NCI-H446 treated with DMSO at 0.1 percent for 48 hours (cell line): ENCODE data around the gene DOLPP1.
"Not testable (repeated sequence)": the region's sequence is repeated elsewhere in the genome, so short reads cannot be mapped to it uniquely, and the experiment has no call there.

ENCODE experiments used
- DNase-seq: peaks from one replicate; lab custom pipeline; 2025; lab: John Stamatoyannopoulos, UW

The DOLPP1 gene

GRCh38 chr9:129111528-129112151 lies 30.7 kb downstream of the DOLPP1 start:
- no peak for DNase-seq

- not testable (repeated sequence) for DNase-seq
These were observed 31.6 kb downstream of the DOLPP1 start for GRCh38 chr9:129112526-129112925.

GRCh38 chr9:129113645-129114304 lies 32.9 kb downstream of the DOLPP1 start:
- no peak for DNase-seq

- no peak for DNase-seq
These were observed 37.9 kb downstream of the DOLPP1 start for GRCh38 chr9:129118799-129119198.

- no peak for DNase-seq
These were observed 40.6 kb downstream of the DOLPP1 start for GRCh38 chr9:129121483-129121882.

GRCh38 chr9:129122133-129122532 lies 41.2 kb downstream of the DOLPP1 start:
- DNase-seq, result no peak

GRCh38 chr9:129122976-129123375 lies 42.1 kb downstream of the DOLPP1 start:
- not testable (repeated sequence) for DNase-seq

- DNase-seq, result no peak
These were observed 43.7 kb downstream of the DOLPP1 start for GRCh38 chr9:129124506-129125069.

GRCh38 chr9:129125478-129125877 lies 44.6 kb downstream of the DOLPP1 start:
- no peak for DNase-seq

- no peak for DNase-seq
These were observed 46.1 kb downstream of the DOLPP1 start for GRCh38 chr9:129126749-129127618.

GRCh38 chr9:129128689-129129088 lies 47.8 kb downstream of the DOLPP1 start:
- DNase-seq, result no peak

- not testable (repeated sequence) for DNase-seq
These were observed 49.4 kb downstream of the DOLPP1 start for GRCh38 chr9:129130271-129130670.

GRCh38 chr9:129130791-129131190 lies 49.9 kb downstream of the DOLPP1 start:
- DNase-seq, result no peak

- DNase-seq, result no peak
These were observed 50.6 kb downstream of the DOLPP1 start for GRCh38 chr9:129131300-129132145.

- no peak for DNase-seq
These were observed 52.2 kb downstream of the DOLPP1 start for GRCh38 chr9:129133082-129133481.

GRCh38 chr9:129135476-129135875 lies 54.6 kb downstream of the DOLPP1 start:
- DNase-seq, result no peak

- DNase-seq, result no peak
These were observed 55.6 kb downstream of the DOLPP1 start for GRCh38 chr9:129136446-129137035.

- no peak for DNase-seq
These were observed 56.6 kb downstream of the DOLPP1 start for GRCh38 chr9:129137292-129138143.

- no peak for DNase-seq
These were observed 57.2 kb downstream of the DOLPP1 start for GRCh38 chr9:129138144-129138462.

GRCh38 chr9:129138476-129139232 lies 57.7 kb downstream of the DOLPP1 start:
- no peak for DNase-seq
